ENCODE results near the gene SDHAF1.

SDHAF1 gene

DNA sequence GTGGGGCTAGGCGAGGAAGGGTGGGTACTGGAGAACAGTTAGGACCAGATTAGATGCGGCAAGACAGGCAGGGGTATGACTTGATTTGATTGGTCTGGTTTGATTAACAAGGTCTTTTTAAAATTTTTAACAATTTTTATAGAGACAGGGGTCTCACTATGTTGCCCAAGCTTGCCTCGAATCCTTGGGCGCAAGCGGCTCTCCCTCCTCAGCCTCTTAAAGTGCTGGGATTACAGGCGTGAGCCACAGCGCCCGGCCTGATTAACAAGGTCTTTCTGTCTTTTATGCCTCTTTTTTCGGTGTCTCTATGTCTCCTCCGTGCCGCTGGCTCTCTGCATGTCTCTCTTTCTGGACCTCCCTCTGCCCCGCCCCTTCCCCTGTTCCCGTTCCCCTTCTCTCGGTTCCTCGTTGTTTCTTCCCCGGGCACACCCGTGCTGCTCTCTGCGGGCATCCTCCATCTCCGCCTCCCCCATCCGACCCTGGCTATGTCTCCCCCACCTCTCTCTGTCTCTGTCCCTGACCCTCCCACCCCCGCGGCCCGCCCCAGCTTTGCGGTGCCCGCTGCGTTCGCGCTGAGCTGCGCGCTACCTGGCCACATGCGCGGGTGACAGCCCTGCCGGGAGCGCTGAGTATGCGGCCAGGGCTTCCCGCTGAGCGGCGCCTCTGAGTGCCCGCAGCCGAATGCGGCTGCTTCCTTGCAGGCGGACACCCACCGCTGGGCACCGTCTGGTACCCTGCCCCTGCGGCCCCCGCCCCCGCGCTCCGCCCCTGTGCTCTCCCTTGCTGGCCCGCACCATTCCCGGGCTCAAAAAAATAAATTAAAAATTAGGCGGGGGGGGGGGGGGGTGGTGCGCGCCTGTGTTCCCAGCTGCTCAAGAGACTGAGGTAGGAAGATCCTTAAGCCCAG is 8.1 kb upstream of the SDHAF1 start:
- DNase-seq = peak in 23 of 56 donors; percentile 7 to 60 (median 27)

- no peak for DNase-seq
These were observed 7.5 kb upstream of the SDHAF1 start for GRCh38 chr19:35987571-35987896.

DNA sequence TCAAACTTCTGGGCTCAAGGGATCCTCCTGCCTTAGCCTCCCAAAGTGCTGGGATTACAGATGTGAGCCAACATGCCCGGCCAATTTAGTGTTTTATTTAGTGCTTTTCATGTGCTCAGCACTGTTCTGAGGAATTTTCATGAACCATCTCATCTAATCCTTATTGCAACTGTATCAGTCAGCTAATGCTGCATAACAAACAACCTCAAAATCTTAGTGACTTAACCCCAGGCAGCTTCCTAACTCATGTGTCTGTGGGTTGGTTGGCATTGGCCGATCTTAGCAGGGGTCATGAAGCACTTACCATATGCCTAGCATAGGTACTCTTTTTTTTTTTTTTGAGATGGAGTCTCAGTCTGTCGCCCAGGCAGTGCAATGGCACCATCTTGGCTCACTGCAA is 6.2 kb upstream of the SDHAF1 start:
- DNase-seq = no peak

DNA sequence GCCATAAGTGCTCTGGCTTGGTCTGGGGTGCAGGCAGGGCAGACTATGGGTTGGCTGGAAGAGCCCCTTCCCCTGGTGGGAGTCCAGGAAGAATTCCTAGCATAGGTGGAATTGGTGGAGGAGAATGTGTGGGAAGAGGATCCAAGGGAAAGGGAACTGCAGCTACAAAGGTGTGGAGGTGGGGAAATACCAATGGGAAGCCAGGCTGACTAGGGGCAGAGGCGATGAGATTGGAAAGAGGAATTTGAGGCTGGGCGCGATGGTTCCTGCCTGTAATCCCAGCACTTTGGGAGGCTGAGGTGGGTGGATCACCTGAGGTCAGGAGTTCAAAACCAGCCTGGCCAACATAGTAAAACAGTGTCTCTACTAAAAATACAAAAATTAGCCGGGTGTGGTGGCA is 4.8 kb upstream of the SDHAF1 start:
- no peak for DNase-seq

DNA sequence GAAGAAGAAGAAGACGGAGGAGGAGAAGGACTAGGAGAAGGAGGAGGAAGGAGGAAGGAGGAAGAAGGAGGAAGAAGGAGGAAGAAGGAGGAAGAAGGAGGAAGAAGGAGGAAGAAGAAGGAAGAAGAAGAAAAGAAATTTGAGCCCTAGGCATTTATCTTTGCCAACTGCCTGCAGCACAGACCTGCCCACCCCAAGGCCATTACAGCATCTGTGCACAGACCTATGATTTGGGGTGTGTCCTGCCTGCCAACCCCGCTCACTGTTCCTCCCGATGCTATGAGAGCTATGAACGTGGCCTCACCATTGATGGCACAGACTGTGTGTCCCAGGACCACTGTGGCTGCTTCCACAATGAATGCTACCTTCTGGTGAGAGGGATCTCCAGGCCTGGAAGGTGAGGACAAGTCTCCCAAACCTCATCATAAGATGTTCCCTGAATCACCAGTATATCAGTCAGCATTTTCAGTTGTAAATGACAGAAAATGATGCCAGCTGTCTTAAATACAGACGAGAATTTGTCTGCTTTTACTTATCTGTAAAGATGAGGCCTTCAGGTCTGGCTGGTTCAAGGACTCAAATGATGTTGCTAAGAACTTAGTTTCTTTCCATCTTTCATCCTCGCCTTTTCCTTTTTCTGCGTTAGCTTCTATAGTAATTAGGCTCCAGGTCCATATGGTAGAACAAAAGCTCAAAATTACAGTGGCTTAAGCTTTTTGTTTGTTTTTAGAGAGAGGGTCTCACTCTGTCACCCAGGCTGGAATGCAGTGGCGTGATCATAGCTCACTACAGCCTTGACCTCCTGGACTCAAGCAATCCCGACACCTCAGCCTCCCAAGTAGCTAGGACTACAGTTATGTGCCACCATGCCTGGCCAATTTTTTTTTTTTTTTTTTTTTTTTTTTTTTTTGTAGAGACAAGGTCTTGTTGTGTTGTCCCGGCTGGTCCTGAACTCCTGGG is 3.9 kb upstream of the SDHAF1 start:
- no peak for DNase-seq

GRCh38 chr19:35991731-35992450 is 3.1 kb upstream of the SDHAF1 start:
- DNase-seq = no peak

DNA sequence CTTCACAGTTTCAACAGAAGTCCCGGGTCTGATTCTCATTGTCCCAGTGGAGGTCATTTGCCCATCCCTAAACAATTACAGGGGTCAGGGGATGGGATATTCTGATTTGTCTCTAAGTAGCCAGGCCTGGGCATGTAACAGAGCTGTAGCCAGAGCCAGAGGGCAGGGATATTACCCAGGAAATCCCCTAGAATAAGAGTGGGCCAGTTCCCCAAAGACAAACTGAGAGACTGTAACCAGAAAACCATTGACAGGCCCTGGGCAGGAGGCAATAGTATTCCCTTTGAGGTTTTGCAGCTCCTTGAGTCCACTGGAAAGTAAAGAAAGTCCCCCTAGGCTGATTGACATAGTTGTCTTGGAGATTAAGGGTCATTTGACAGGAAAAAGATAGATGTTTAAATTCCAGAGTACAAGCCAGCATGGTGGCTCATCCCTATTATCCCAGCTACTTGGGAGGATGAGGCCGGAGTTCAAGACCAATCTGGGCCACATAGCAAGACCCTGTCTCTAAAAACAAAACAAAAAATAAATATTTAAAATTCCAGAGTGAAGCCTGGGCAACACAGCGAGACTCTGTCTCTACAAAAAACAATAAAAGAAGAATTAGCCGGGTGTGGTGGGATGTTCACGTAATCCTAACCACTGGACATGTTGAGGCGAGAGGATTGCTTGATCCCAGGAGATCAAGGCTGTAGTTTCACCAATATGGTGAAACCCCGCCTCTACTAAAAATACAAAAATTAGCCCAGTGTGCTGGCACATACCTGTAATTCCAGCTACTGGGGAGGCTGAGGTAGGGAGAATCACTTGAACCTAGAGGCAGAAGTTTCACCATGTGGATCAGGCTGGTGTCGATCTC is 1.9 kb upstream of the SDHAF1 start:
- no peak for DNase-seq

DNA sequence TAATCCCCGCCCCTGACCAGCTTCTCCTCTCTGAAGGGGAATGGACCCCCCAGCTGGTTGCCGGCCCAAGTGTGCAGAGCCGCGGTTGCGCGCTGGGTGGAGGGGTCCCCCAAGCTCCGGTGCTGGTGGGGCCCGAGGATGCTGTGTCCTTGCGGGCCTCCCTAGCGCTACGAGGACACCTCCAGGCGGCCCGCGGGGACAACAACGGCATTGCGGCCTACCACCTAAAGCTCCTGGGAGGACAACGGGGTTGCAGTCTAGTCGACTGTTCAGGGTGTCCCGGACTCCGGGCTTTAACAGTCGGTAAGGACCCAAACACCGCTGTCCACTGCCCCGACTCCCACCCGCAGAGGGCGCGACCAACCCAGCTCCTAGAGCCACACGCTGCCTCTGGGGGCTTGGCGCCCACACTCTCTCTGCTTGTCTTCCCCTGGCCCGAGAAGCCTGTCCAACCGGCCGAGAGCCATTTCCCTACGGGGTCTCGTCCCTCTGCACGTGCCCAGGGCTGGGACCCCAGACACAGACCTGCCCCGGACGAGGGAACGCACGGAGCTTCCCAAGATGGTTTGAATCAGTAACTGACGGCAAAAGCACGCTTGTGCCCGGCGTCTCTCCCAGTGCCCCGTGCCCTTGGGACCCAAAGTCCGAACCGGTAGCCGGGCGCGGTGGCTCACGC is 927 bp upstream of the SDHAF1 start:
- peak in 19 of 56 donors; percentile 8 to 44 (median 22) for DNase-seq

- DNase-seq = no peak
These were observed 1.8 kb downstream of the SDHAF1 start for GRCh38 chr19:35996777-35997176.

DNA sequence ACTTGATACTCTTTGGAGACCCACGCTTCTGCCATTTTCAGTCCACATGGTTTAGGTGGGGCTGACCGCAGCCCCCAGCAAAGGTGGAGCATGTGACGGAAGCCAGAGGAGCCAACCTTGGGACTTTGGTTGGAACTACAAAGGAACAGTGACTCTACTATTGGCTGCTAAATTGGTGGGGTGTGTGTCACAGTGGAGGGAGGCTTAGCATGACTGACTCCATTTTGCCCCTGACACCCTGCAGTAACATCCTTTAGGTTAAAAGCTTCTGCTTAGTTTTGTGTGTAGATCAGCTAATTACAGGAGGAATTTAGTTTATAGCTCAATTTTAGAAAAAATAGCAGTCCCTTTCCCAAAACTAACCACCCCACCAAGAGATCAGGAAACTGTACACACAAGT is 6.6 kb downstream of the SDHAF1 start:
- no peak for DNase-seq

- no peak for DNase-seq
These were observed 8.3 kb downstream of the SDHAF1 start for GRCh38 chr19:36003284-36003683.

DNA sequence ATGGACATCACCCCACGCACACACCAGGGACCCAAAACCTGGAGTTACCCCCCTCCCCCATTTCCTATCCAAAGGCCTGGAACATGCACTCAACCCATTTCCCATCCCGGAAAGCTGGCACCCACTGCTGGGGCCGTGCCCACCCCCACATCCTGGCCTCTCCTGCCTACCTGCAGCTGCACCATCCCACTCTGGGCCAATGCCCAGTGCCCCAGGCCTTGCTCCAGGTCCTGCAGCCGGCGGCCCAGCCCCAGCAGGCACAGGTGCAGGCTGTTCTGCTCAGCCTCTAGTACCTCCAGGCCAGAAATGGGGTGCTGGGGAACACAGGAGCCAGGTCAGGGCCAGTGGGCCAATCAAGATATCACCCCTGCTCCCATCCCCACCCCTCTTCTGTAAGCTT is 12.0 kb downstream of the SDHAF1 start:
- DNase-seq = no peak

DNA sequence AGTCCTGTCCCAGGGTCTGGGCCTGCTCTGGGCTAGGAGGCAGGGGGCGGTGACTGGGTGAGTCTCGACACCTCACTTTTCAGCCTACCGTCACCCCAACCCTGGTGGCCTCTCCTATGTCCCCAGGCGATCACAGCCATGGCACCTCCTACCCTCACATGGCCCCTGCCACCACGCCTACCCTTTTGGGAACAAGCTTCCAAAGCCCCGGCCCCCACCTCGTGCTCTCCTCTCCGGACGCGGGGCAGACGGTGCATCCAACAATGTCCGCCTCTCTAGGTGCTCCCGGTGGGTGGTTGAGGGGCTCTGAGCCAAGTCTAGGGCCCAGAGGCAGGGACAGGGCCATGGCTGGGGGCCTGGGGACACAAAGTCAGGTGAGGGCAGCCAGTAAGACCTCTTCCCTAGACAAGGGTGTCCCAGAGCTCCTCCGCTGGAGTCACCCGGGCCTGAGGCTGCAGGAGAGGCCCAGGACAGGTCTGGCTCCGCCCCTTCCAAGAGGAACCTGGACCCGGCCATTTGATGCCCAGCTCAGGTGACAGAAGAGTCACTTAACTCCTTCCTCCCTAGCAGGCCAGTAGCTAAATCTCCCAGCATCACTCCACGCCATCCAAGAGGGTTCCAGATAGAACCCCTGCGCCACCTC is 13.5 kb downstream of the SDHAF1 start, which contains the start of gene SYNE4:
TSS of gene SYNE4 (minus strand) at position 478 of the 643 bp plus-strand sequence. CDS start at position 346, 132 bp downstream.
- no peak for DNase-seq

DNA sequence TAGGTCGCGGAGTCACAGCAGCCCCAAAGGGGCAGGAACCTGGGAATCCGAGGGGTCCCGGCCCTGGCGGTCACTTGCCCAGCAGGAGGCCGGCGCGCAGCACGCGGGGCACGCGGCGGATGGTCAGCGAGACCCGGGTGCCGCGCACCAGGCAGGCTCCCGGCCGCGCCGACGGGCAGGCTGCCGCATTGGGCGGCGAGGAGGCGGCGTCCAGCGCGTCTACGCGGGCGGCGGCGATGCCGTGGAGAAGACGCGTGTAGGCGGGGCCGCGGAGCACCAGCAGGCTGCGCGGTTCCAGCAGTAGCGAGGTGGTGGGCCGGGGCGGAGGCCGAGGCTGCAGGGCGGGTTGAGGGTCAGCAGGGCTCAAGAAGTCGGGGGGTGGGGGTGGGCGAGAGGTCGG is 14.2 kb downstream of the SDHAF1 start:
- peak in 37 of 56 donors; percentile 8 to 67 (median 33) for DNase-seq

- DNase-seq = no peak
These were observed 14.8 kb downstream of the SDHAF1 start for GRCh38 chr19:36009633-36010379.

GRCh38 chr19:36010402-36010801 is 15.4 kb downstream of the SDHAF1 start:
- DNase-seq = no peak

GRCh38 chr19:36013280-36014011 is 18.5 kb downstream of the SDHAF1 start:
- peak in 3 of 56 donors; percentile 17 to 57 (median 43) for DNase-seq

Data from nucleus accumbens (tissue), 56 donors.